GM12872 (cell line): ENCODE data around the gene IP6K1.
A peak's percentile ranks its signal among the peaks of the same experiment; 100 is the strongest.

Experiments
- CTCF ChIP-seq: IDR thresholded peaks from 3 replicates; pipeline ENCODE4 v1.5.1; 2011; ENCODE audit warnings: low read depth, mild to moderate bottlenecking, low read length, moderate library complexity; ENCODE audit not compliant: insufficient read depth

IP6K1 gene

GRCh38 chr3:49700014-49700413 is 86.3 kb downstream of the IP6K1 start:
- no peak for TF ChIP-seq CTCF

- TF ChIP-seq CTCF: no peak
These were observed 86.9 kb downstream of the IP6K1 start for GRCh38 chr3:49699281-49699979.

- TF ChIP-seq CTCF: peak; percentile 45; the same call in 2 of the 3 replicates
These were observed 97.1 kb downstream of the IP6K1 start, which contains the start of the genes MST1 and RNF123 for GRCh38 chr3:49689046-49689907. MST1 (minus strand) TSS chr3:49689474; CDS start chr3:49688691, 783 bp downstream. RNF123 (plus strand) TSS chr3:49689557; CDS start chr3:49691166, 1,609 bp downstream.

- no peak for TF ChIP-seq CTCF
These were observed 103.2 kb downstream of the IP6K1 start for GRCh38 chr3:49683162-49683561.

GRCh38 chr3:49681543-49681942 is 104.8 kb downstream of the IP6K1 start:
- no peak for TF ChIP-seq CTCF

- TF ChIP-seq CTCF: no peak
These were observed 105.2 kb downstream of the IP6K1 start for GRCh38 chr3:49681232-49681522.

GRCh38 chr3:49680493-49681231 is 105.7 kb downstream of the IP6K1 start:
- TF ChIP-seq CTCF: no peak
